ENCODE measurements around the gene GNG13. TPM values are rescaled to one million over a fixed set of nuclear protein-coding genes. Genes with fewer than 3 reads are reported as not detected.

The GNG13 gene
- total RNA-seq, 4 donors from 2014 or later: not detected

DNA sequence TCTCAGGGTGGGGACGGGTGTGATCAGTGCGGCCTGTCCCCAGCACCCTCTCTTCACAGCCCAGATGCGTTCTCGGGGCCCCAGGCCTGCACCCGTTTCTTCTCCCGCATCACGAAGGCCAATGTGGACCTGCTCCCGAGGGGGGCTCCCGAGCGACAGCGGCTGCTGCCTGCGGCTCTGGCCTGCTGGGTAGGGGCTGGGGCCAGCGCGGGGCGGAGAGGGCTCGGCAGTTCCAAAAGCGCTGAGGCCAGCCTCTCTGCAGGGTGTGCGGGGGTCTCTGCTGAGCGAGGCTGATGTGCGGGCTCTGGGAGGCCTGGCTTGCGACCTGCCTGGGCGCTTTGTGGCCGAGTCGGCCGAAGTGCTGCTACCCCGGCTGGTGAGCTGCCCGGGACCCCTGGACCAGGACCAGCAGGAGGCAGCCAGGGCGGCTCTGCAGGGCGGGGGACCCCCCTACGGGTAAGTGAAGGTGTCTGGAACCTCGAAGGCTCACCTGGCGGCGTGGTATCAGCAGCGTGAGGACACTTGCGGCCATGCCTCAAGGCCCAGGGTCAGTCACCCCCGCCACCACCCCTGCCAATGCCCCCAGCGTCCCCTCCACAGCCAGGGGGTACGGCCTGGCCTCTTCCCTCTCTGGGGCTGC lies 35.6 kb downstream of the GNG13 start:
- TF ChIP-seq, protein P1, sequence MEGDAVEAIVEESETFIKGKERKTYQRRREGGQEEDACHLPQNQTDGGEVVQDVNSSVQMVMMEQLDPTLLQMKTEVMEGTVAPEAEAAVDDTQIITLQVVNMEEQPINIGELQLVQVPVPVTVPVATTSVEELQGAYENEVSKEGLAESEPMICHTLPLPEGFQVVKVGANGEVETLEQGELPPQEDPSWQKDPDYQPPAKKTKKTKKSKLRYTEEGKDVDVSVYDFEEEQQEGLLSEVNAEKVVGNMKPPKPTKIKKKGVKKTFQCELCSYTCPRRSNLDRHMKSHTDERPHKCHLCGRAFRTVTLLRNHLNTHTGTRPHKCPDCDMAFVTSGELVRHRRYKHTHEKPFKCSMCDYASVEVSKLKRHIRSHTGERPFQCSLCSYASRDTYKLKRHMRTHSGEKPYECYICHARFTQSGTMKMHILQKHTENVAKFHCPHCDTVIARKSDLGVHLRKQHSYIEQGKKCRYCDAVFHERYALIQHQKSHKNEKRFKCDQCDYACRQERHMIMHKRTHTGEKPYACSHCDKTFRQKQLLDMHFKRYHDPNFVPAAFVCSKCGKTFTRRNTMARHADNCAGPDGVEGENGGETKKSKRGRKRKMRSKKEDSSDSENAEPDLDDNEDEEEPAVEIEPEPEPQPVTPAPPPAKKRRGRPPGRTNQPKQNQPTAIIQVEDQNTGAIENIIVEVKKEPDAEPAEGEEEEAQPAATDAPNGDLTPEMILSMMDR (IDR thresholded peaks at IDR 0.05): no peak
- no peak for TF ChIP-seq POLR2A (IDR thresholded peaks at IDR 0.05)
- TF ChIP-seq EP300 (IDR thresholded peaks at IDR 0.05): no peak
- no peak for DNase-seq (ENCODE audit: low spot score in 2 of 2)
- Histone ChIP-seq H3K9me3 (no peaks in the 10 kb centered on the region), H3K27me3 (peaks cover 0 to 21% of the 10 kb centered on the region in 2 donors), H3K27ac (no peak overlapping the region), H3K4me3 (no peak overlapping the region), H3K4me1 (no peaks in the 10 kb centered on the region), H3K36me3 (no peaks in the 10 kb centered on the region)
- 77 to 80% methylated on average over 22 to 29 of the region's 38 CpGs for WGBS, 2 donors

DNA sequence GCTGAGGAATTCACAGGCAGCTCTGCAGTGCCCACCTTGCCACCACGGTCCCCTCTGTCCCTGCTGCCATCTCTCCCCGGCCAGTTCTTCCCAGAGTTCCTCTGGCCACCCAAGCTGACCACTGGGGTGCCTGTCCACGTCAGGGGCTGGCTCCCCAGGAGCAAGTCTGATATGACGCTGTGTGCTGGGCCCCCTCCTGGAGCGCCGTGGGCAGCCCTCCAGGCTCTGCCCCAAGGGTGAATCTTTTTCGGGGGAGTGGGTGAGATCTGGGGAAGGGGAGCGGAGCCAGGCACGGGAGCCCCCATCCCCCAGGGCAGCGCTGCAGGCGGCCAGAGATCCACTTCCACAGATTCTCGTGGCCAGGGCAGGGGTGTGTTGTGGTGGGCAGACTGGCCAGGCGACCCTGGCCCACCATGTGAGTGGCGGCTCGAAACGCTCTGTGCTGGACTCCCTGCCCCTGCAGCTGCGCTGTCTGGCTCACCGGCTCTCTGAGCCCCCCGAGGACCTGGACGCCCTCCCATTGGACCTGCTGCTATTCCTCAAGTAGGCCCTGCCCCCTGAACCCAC lies 36.3 kb downstream of the GNG13 start:
- no peak for TF ChIP-seq POLR2A (IDR thresholded peaks at IDR 0.05)
- no peak for TF ChIP-seq EP300 (IDR thresholded peaks at IDR 0.05)
- TF ChIP-seq, protein P1 (IDR thresholded peaks at IDR 0.05): no peak
- WGBS, 2 donors: 55 to 67% methylated on average over 6 to 13 of the region's 20 CpGs
- Histone ChIP-seq H3K36me3 (no peaks in the 10 kb centered on the region), H3K27ac (no peak overlapping the region), H3K9me3 (no peaks in the 10 kb centered on the region), H3K27me3 (peaks cover 0 to 14% of the 10 kb centered on the region in 2 donors), H3K4me3 (no peak overlapping the region), H3K4me1 (no peaks in the 10 kb centered on the region)
- DNase-seq (ENCODE audit: low spot score in 2 of 2): no peak

DNA sequence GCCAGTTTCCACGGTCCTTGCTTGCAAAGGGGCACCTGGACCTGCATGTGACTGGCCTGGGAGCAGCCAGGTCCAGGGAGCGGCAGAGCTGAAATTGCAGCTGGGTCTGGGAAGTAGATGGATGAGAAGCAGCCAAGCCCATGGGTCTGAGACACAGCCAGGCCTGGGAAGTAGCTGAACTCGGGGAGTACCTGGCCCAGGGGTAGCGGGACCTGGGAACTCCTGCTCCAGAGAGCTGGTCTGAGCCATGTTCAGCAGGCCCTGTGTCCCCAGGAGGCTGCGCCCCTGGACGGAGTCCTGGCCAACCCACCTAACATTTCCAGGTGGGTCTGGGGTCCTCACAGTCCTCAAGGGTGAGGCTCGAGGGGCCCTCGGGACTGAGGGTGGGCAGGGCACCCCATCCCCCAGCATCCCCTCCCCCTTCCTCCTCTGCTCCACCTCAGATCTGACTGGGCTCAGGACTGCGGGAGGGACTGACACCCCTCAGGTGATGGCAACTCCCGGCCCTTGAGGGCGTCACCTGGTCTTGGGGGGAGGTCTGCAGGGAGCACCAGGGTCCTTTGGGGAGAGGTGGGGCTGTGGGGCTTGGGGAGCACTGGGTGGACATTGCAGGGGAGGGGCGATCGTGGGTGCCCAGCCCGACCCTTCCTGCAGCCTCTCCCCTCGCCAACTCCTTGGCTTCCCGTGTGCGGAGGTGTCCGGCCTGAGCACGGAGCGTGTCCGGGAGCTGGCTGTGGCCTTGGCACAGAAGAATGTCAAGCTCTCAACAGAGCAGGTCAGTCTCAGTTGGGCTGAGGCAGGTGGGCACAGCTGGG lies 37.0 kb downstream of the GNG13 start:
- WGBS, 2 donors: 78 to 84% methylated on average over 19 to 21 of the region's 21 CpGs
- TF ChIP-seq EP300 (IDR thresholded peaks at IDR 0.05): no peak
- TF ChIP-seq, protein P1 (IDR thresholded peaks at IDR 0.05): no peak
- no peak for TF ChIP-seq POLR2A (IDR thresholded peaks at IDR 0.05)
- H3K9me3 ChIP-seq: no peaks in the 10 kb centered on the region

DNA sequence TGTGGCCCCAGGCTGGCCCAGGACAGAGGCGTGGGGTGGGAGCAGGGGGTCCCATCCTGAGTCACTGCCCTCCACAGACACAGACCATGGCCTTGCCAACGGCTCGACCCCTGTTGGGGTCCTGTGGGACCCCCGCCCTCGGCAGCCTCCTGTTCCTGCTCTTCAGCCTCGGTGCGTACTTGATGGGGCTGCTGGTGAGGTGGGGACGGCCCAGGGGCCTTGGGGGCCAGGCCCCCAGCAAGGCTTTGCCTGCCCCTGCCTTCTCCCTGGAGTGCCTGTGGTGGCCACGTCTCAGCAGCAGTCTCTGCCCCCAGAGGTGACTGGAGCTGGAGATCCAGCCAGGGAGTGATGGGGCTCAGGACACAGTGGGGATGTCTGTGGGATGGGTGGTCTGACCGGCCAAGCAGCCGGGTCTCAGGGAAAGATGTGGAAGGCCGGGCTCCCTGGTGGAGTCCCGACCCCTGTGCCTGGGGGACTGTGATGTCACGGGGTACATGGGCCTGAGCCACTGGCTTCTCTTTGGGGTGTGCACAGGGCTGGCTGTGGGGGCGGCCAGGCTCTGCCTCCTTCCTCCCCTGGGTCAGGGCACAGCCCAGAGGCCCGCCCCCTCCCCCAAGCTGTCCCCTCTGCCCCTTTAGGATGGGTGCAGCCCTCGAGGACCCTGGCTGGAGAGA lies 37.8 kb downstream of the GNG13 start:
- no peak overlapping the region for H3K27ac ChIP-seq
- H3K27me3 ChIP-seq: peaks cover 0 to 14% of the 10 kb centered on the region in 2 donors
- no peaks in the 10 kb centered on the region for H3K9me3 ChIP-seq
- H3K4me1 ChIP-seq: no peaks in the 10 kb centered on the region
- TF ChIP-seq POLR2A (IDR thresholded peaks at IDR 0.05) (no peak), EP300 (IDR thresholded peaks at IDR 0.05) (no peak)
- TF ChIP-seq, protein P1 (IDR thresholded peaks at IDR 0.05): no peak
- WGBS, 2 donors: 48 to 65% methylated on average over 8 to 12 of the region's 17 CpGs
- DNase-seq (ENCODE audit: low spot score in 2 of 2): no peak
- H3K36me3 ChIP-seq: no peaks in the 10 kb centered on the region
- no peak overlapping the region for H3K4me3 ChIP-seq

More for the DNA sequence above, 37.0 kb downstream of the GNG13 start:
- no peak overlapping the region for H3K4me3 ChIP-seq
- no peaks in the 10 kb centered on the region for H3K4me1 ChIP-seq
- peaks cover 0 to 14% of the 10 kb centered on the region in 2 donors for H3K27me3 ChIP-seq
- H3K36me3 ChIP-seq: no peaks in the 10 kb centered on the region
- DNase-seq (ENCODE audit: low spot score in 2 of 2): no peak
- no peak overlapping the region for H3K27ac ChIP-seq

Data from tibial nerve (tissue), 4 donors.